CD4-positive, alpha-beta T cell treated with Interleukin-17A for 4 hours (primary cell): Measurements from ENCODE around the gene CRIP3.

Experiments used
- DNase-seq: peaks from one replicate; pipeline ENCODE4 v3.0.0-alpha.2; 2020; ENCODE audit warnings: mixed read lengths

CRIP3 gene

DNA sequence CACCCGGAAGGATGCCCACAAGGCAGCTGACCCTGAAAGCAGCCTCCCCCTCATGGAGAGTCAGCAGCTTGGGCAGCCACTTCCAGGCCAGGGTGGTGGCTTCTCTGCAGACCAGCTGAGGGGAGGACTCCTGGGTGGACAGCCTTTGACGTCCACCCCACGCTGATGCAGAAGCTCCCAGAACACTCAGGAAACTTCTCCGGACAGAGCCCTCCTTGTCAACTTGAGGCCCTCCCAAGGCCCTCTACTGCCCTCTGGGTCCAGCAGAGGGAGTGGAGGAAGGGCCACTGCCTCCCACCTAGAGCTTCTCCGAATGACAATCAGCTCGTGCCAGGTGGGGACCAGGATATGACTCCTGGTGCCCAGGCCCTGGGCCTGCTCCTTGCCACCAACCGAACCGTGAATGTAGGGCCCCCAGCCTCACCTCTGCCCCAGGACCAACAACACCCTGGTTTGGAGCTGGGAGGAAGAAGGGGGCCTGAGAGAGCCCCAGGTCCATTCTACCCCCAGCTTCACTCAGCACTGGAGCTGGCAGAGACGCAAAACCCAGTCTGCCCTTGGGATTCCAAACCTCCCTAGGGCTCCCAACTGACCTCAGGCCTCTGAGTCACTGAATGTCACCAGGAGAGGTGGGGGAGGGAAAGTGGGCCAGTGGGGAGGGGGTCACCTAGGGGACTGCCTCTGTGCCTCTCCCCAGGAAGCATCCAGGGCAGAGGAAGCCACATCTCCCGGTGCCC, 21.5 kb downstream of the CRIP3 start:
- no peak for DNase-seq

DNA sequence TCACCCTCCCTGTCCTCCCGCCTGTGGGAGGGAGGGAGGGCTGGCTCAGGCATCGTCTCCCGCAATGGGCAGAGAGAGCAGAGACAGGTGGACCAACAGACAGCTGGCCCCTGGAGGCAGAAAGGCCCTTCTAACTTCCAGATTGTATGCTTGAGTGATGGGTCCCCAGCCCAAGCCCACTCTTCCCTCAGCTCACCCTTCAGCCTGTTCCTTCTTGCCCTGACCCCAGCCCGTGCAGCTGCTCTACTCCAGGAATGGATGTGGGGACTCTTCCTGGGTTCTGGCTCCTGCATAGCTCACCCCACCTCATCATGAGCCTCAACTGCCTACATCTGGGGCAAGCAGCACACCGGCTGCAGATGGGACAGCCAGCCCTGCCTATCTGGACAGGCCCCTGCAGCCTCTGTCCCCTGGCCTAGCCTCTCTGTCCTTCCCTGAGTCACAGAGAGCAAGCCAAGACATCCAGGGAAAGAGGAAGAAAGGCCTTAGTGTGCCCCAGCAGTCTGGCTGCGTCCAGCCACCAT, 22.1 kb downstream of the CRIP3 start:
- DNase-seq: no peak

- no peak for DNase-seq
Observed at GRCh38 chr6:43285832-43286231, 22.8 kb downstream of the CRIP3 start.

- no peak for DNase-seq
Observed at GRCh38 chr6:43284991-43285781, 23.4 kb downstream of the CRIP3 start.

DNA sequence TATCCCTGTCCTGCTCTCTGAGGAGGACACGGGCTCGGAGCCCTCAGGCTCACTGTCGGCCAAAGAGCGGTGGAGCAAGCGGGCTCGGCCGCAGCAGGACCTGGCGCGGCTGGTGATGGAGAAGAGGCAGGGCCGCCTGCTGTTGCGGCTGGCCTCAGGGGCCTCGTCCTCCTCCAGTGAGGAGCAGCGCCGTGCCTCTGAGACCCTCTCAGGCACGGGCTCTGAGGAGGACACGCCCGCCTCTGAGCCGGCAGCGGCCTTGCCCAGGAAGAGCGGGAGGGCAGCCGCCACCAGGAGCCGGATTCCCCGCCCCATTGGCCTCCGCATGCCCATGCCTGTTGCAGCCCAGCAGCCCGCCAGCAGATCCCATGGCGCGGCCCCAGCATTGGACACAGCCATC, 24.7 kb downstream of the CRIP3 start:
- DNase-seq: no peak

GRCh38 chr6:43283514-43283901, 25.1 kb downstream of the CRIP3 start:
- DNase-seq: no peak

GRCh38 chr6:43282636-43283513, 25.8 kb downstream of the CRIP3 start:
- DNase-seq: no peak

DNA sequence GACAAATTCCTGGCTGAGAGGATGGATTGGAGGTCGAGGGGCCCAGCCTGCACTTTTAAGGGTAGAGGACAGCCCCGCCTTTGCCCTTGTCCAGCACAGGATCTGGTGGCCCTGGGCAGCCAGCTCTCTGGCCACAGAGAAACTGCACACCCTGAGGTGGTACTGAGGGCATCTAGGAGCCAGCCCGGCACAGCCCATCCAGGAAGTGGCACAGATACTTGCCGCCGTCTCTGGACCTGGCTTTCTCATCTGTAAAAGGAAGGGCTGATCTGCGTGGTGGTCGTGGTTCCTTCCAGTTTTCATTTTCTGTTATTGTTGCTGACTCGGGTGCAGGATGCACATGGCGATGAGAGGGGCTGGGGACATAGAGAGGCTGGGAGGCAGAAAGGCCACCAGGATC, 26.6 kb downstream of the CRIP3 start:
- no peak for DNase-seq

DNA sequence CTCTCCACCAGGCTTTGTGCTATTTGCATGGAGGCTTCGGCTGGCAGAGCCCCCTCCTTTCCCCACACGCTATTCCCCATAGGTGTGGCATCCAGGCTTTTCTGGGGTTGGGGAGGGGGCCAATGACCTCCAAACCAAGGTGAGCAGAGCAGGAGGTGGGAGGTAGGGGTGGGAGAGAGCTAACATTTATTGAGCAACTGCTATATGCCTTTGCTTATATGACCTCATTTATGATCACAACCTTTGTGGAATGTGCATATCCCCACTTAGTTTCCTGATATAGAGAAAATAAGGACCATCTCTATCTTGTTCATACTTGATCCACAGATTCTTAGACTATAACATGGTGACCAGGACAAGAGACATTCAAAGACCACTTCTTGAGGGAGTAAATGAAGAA, 28.4 kb downstream of the CRIP3 start:
- DNase-seq: no peak

- DNase-seq: no peak
Observed at GRCh38 chr6:43278524-43279078, 30.0 kb downstream of the CRIP3 start.

- DNase-seq: no peak
Observed at GRCh38 chr6:43277643-43278523, 30.7 kb downstream of the CRIP3 start.

DNA sequence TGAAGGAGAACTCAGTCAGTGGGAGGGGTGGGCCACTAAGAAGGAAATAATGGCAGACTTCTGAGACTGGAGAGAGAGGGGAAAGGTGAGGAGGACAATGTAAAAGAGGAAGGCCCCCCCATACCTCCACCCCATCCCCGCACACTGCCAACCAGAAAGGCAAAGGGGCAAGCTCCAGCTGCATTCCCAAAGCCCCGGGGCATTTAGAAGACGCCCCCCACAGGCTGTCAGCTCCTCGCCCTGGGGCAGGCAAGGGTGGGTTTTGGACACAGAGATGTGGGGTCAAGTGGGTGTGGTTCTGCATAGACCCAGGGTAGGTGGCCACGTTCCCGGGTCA, 31.4 kb downstream of the CRIP3 start:
- no peak for DNase-seq

- no peak for DNase-seq
Observed at GRCh38 chr6:43276577-43277305, 31.9 kb downstream of the CRIP3 start.

- peak; percentile 57 for DNase-seq
Observed at GRCh38 chr6:43275801-43276576, 32.6 kb downstream of the CRIP3 start.

GRCh38 chr6:43274916-43275597, 33.6 kb downstream of the CRIP3 start:
- DNase-seq: peak; percentile 53

DNA sequence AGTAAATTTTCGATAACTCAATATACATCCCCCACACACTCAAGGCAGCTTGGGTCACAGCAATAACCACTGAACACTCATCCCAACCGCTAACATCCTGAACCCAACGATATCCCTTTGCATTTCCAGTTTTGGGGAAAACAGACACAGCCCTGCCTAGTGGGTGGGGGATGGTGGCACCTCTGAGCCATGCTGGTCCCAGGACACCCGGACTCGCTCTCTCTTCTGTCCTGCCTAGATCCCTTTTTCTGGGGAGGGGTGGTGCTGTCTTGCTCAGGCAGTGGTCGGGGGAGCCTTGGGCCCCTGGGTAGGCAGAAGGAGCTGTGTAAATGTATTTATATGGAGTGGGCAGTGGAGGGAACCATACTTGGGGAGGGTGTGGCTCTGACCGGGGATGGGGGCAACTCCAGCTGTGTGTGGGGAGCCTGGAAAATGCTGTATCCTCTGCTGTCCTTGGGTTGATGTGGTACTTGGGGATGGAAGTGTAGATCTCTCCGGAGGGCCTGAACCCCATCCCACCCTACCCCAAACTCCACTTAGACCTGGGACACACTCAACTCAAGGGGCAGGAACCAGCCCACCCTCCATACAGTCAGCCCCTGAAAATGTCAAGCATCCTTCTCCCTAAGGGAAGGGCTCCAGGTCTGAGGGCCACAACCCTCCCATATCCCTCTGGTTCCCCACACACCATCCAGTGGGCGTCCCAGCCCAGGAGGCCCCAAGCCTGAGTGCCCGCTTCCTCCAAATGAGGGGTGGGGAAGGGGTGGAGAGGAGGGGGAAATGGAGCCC, 34.3 kb downstream of the CRIP3 start:
- DNase-seq: no peak

GRCh38 chr6:43273707-43274106, 34.9 kb downstream of the CRIP3 start:
- no peak for DNase-seq

GRCh38 chr6:43271944-43272343, 36.7 kb downstream of the CRIP3 start:
- no peak for DNase-seq
